Activated naive CD8-positive, alpha-beta T cell treated with anti-CD3 and anti-CD28 coated beads for 36 hours (primary cell): ENCODE results near the gene FABP6. TPM values are rescaled to one million over a fixed set of nuclear protein-coding genes. Genes with fewer than 3 reads are reported as not detected.
A peak's percentile ranks its signal among the peaks of the same experiment; 100 is the strongest.

Source experiments
- DNase-seq: peaks from one replicate; pipeline ENCODE4 v3.0.0; 2021
- H3K27ac Mint-ChIP-seq: one replicate; pipeline ENCODE4 v1.8.0; 2022; ENCODE audit warnings: mild to moderate bottlenecking, moderate library complexity, mixed read lengths
- H3K27me3 Mint-ChIP-seq: one replicate; pipeline ENCODE4 v1.8.0; 2022; ENCODE audit warnings: mild to moderate bottlenecking, mixed read lengths
- H3K36me3 Mint-ChIP-seq: one replicate; pipeline ENCODE4 v1.8.0; 2021; ENCODE audit warnings: mild to moderate bottlenecking, mixed read lengths
- H3K4me1 Mint-ChIP-seq: one replicate; pipeline ENCODE4 v1.8.0; 2021; ENCODE audit warnings: mixed read lengths
- H3K4me3 Mint-ChIP-seq: one replicate; pipeline ENCODE4 v1.8.0; 2022; ENCODE audit warnings: mild to moderate bottlenecking, moderate library complexity, mixed read lengths
- H3K9me3 Mint-ChIP-seq: one replicate; pipeline ENCODE4 v1.8.0; 2022; ENCODE audit warnings: mixed read lengths
- total RNA-seq, 2 experiments: library from RNA; stranded (reverse); gene quantifications; one replicate each; pipeline ENCODE4 v1.2.3, GENCODE V29; 2021

FABP6 gene
- total RNA-seq, 2 experiments from 2014 or later, result not detected

- Mint-ChIP-seq H3K4me1 (peaks cover 3% of the 10 kb centered on the region), H3K27ac (no peak overlapping the region), H3K9me3 (no peaks in the 10 kb centered on the region), H3K4me3 (peak overlapping the region; percentile 67), H3K36me3 (no peaks in the 10 kb centered on the region), H3K27me3 (peaks cover 13% of the 10 kb centered on the region)
- DNase-seq, result peak; percentile 80
Measured at GRCh38 chr5:160199410-160199911, 29.8 kb upstream of the FABP6 start.

DNA sequence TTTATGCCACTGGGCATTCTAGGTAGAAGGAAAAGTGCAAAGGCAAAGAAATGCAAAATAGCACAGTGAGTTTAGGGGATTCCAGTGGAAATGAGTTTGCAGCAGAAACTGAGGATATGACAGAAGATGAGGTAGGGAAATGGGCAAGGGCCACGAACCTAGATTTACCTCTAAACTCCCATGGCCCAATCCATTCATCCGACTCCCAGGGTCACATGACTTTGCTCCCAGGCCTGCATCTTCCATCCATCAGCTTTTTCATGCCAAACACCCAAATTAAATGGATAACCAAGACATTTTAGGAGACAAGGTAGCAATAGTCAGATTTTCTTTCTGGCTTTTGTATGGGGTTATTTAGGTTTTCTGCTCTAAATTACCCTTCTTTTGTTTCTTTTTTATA is 22.2 kb upstream of the FABP6 start:
- Mint-ChIP-seq H3K4me1 (peaks cover 2% of the 10 kb centered on the region), H3K27ac (no peak overlapping the region), H3K9me3 (no peaks in the 10 kb centered on the region), H3K36me3 (no peaks in the 10 kb centered on the region), H3K4me3 (no peak overlapping the region), H3K27me3 (no peaks in the 10 kb centered on the region)
- no peak for DNase-seq

GRCh38 chr5:160209917-160210316 is 19.4 kb upstream of the FABP6 start:
- Mint-ChIP-seq H3K36me3 (no peaks in the 10 kb centered on the region), H3K4me1 (peaks cover 2% of the 10 kb centered on the region), H3K9me3 (no peaks in the 10 kb centered on the region), H3K4me3 (no peak overlapping the region), H3K27me3 (no peaks in the 10 kb centered on the region), H3K27ac (no peak overlapping the region)
- DNase-seq, result no peak

DNA sequence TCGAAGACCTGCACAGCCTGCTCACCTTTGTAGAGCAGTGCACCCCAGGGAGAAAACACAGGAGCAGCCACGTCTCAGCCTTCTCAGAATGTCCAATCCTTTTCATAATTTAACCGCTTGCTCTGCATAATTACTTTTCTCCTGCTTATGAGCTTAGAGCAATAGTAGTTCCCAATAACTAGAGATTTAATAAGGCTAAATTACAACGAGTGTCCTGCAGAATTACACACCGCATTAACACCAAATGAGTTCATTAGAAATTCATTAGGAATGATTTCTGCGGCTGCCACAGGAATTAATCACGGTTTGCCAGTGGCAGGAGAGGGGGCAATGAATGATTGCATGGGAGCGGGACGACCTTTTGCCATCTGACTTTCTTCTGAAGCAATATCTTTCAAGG is 18.7 kb upstream of the FABP6 start:
- H3K36me3 Mint-ChIP-seq, result no peaks in the 10 kb centered on the region
- no peak overlapping the region for H3K27ac Mint-ChIP-seq
- DNase-seq, result no peak
- H3K4me3 Mint-ChIP-seq, result no peak overlapping the region
- no peaks in the 10 kb centered on the region for H3K9me3 Mint-ChIP-seq
- no peaks in the 10 kb centered on the region for H3K4me1 Mint-ChIP-seq
- H3K27me3 Mint-ChIP-seq, result no peaks in the 10 kb centered on the region

- Mint-ChIP-seq H3K27ac (no peak overlapping the region), H3K36me3 (no peaks in the 10 kb centered on the region), H3K9me3 (no peaks in the 10 kb centered on the region), H3K4me1 (no peaks in the 10 kb centered on the region), H3K27me3 (no peaks in the 10 kb centered on the region), H3K4me3 (no peak overlapping the region)
- no peak for DNase-seq
Measured at GRCh38 chr5:160211352-160211751, 18.0 kb upstream of the FABP6 start.

GRCh38 chr5:160213537-160213936 is 15.8 kb upstream of the FABP6 start:
- Mint-ChIP-seq H3K36me3 (no peaks in the 10 kb centered on the region), H3K9me3 (no peaks in the 10 kb centered on the region), H3K4me1 (no peaks in the 10 kb centered on the region), H3K27me3 (no peaks in the 10 kb centered on the region), H3K4me3 (no peak overlapping the region), H3K27ac (no peak overlapping the region)
- DNase-seq, result no peak

DNA sequence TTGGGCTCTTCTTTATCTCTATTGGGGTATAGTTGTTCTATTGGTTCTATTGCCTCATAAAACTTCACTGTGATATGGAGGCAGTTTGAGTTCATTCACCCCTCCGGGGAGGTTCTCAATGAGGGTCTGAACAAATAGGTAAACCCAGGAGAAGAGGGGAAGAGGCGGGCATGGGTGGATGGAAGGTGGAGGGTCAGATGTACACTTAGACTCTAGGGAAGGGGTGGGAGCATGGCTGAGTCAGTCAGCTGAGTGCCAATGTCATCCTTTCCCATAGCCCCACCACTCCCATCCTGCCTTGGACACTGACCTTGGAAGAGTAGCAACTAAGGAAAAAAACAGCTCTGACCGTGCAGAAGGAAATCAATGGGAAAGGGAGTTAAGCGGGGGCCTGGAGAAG is 9.9 kb upstream of the FABP6 start:
- no peak overlapping the region for H3K4me3 Mint-ChIP-seq
- H3K4me1 Mint-ChIP-seq, result no peaks in the 10 kb centered on the region
- H3K27me3 Mint-ChIP-seq, result no peaks in the 10 kb centered on the region
- no peak overlapping the region for H3K27ac Mint-ChIP-seq
- H3K9me3 Mint-ChIP-seq, result no peaks in the 10 kb centered on the region
- no peak for DNase-seq
- H3K36me3 Mint-ChIP-seq, result no peaks in the 10 kb centered on the region

DNA sequence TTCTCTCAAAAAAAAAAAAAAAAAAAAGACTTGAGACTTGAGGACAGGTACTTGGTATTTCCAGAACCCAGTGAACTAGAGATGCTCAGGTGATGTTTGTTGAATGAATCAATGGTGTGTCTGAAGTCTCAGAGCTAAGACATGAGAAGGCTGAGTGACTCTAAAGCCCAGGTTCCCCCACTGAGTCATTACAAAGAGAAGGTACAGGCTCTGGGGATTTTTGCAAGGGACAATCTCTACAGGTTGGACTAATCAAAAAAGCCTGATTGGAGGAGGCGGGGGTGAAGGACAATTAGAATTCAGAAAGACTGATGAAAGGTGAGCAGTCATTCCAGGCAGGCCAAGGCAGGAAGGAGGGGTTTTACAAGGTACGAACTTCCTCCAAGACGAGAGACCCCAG is 8.2 kb upstream of the FABP6 start:
- Mint-ChIP-seq H3K27ac (no peak overlapping the region), H3K27me3 (no peaks in the 10 kb centered on the region), H3K4me3 (no peak overlapping the region), H3K4me1 (no peaks in the 10 kb centered on the region), H3K36me3 (no peaks in the 10 kb centered on the region), H3K9me3 (no peaks in the 10 kb centered on the region)
- DNase-seq, result no peak

GRCh38 chr5:160227012-160227411 is 2.3 kb upstream of the FABP6 start:
- H3K9me3 Mint-ChIP-seq, result no peaks in the 10 kb centered on the region
- H3K27me3 Mint-ChIP-seq, result no peaks in the 10 kb centered on the region
- no peaks in the 10 kb centered on the region for H3K4me1 Mint-ChIP-seq
- H3K36me3 Mint-ChIP-seq, result no peaks in the 10 kb centered on the region
- no peak for DNase-seq
- H3K4me3 Mint-ChIP-seq, result no peak overlapping the region
- no peak overlapping the region for H3K27ac Mint-ChIP-seq

- no peaks in the 10 kb centered on the region for H3K36me3 Mint-ChIP-seq
- no peaks in the 10 kb centered on the region for H3K27me3 Mint-ChIP-seq
- DNase-seq, result no peak
- H3K4me1 Mint-ChIP-seq, result no peaks in the 10 kb centered on the region
- H3K27ac Mint-ChIP-seq, result no peak overlapping the region
- H3K9me3 Mint-ChIP-seq, result no peaks in the 10 kb centered on the region
- H3K4me3 Mint-ChIP-seq, result no peak overlapping the region
Measured at GRCh38 chr5:160230686-160231527, 1.6 kb downstream of the FABP6 start.

DNA sequence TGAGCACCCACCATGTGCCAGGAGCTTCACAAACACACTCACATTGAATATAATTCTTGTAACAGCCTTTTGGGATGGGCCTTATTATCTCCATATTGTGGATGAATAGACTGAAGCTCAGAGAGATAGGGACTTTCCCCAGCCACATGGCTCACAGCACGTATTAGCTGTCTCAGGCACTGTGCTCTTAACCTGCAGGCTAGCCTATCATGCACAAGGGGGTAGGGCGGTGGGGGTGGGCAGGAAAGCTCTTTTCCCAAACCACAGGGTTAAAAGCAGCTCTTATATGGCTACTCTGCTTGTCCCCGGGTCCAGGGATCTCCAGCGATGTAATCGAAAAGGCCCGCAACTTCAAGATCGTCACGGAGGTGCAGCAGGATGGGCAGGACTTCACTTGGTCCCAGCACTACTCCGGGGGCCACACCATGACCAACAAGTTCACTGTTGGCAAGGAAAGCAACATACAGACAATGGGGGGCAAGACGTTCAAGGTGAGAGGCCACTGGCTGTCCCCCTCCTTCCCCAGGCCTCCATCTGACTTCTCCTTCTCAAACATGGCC is 2.6 kb downstream of the FABP6 start:
- Mint-ChIP-seq H3K9me3 (no peaks in the 10 kb centered on the region), H3K27ac (no peak overlapping the region), H3K4me3 (no peak overlapping the region), H3K27me3 (no peaks in the 10 kb centered on the region), H3K4me1 (no peaks in the 10 kb centered on the region), H3K36me3 (no peaks in the 10 kb centered on the region)
- no peak for DNase-seq

- Mint-ChIP-seq H3K27me3 (no peaks in the 10 kb centered on the region), H3K9me3 (no peaks in the 10 kb centered on the region), H3K27ac (no peak overlapping the region), H3K4me3 (no peak overlapping the region), H3K36me3 (no peaks in the 10 kb centered on the region), H3K4me1 (no peaks in the 10 kb centered on the region)
- no peak for DNase-seq
Measured at GRCh38 chr5:160233215-160233614, 3.9 kb downstream of the FABP6 start.

- no peaks in the 10 kb centered on the region for H3K4me1 Mint-ChIP-seq
- H3K27ac Mint-ChIP-seq, result no peak overlapping the region
- H3K4me3 Mint-ChIP-seq, result no peak overlapping the region
- no peaks in the 10 kb centered on the region for H3K9me3 Mint-ChIP-seq
- no peak for DNase-seq
- H3K27me3 Mint-ChIP-seq, result no peaks in the 10 kb centered on the region
- H3K36me3 Mint-ChIP-seq, result no peaks in the 10 kb centered on the region
Measured at GRCh38 chr5:160235731-160236130, 6.4 kb downstream of the FABP6 start.

DNA sequence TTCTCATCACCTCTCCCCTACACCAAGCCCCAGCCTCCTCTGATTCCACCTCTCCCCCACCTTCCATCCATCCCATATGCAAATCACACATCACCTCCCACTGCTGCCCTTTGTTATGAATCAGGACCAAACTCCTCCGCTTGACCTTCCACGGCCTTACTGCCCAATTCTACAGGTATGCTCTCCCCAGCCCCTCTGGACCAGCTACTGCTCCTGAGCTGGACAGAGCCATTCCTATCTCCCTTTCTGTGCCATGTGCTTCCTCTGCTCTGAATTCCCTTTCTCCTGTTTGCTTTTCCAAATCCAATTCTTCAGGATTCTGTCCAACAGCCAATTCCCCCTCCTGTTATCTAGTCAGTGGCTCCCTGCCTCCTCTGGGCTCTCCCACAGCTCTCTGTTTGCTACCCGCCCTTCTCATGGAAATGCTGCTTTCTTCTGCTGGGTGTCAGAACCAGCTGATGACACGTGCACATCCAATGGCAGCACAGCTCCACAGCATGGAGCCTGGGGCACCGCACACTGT is 8.3 kb downstream of the FABP6 start:
- Mint-ChIP-seq H3K4me3 (no peak overlapping the region), H3K36me3 (no peaks in the 10 kb centered on the region)
- no peak for DNase-seq

DNA sequence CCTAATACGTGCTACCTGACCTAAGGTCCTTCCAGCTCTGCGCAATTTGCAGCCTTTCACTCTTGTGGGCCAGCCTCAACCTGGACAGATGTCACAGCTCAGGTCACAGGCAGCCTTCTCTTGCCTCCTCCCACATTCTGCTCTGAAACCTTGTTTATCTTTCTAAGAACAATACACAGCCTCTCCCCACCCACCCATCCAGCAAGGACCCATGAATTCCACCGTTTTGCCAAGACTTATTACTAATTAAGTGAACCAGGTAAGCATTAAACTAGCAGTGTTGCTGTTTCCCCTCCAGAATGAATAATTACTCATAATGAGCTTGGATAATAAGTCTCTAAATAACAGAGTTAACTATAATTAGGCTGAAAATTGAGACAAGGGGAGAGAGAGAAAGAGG is 11.0 kb downstream of the FABP6 start:
- Mint-ChIP-seq H3K4me3 (no peak overlapping the region), H3K36me3 (no peaks in the 10 kb centered on the region), H3K27ac (no peak overlapping the region), H3K9me3 (no peaks in the 10 kb centered on the region), H3K4me1 (no peaks in the 10 kb centered on the region), H3K27me3 (no peaks in the 10 kb centered on the region)
- no peak for DNase-seq

More for the DNA sequence above, 8.3 kb downstream of the FABP6 start:
- H3K27me3 Mint-ChIP-seq, result no peaks in the 10 kb centered on the region
- H3K27ac Mint-ChIP-seq, result no peak overlapping the region
- no peaks in the 10 kb centered on the region for H3K9me3 Mint-ChIP-seq
- H3K4me1 Mint-ChIP-seq, result no peaks in the 10 kb centered on the region

DNA sequence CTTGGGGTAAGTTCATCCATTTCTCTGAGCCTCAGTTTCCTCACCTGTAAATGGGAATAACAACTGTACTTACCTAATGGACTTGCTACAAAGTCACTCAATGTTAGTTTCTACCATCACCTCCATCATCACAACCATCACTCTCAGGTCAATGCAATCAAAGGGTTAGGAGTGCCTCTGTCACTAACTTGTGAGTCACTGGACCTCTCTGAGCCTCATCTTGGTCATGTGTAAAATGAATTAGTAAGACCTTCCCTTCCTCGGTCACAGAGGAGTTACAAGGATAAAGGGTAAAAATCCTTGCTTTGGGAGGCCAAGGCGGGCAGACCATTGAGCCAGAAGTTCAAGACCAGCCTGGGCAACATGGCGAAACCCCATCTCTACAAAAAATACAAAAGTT is 12.8 kb downstream of the FABP6 start:
- Mint-ChIP-seq H3K9me3 (no peaks in the 10 kb centered on the region), H3K27ac (no peak overlapping the region), H3K4me1 (no peaks in the 10 kb centered on the region), H3K4me3 (no peak overlapping the region), H3K27me3 (no peaks in the 10 kb centered on the region), H3K36me3 (no peaks in the 10 kb centered on the region)
- DNase-seq, result no peak
